ENCODE measurements around the gene NTM.

GRCh38 chr11:131710511-131710910 is 340.1 kb downstream of the NTM start:
- TF ChIP-seq, protein P1, sequence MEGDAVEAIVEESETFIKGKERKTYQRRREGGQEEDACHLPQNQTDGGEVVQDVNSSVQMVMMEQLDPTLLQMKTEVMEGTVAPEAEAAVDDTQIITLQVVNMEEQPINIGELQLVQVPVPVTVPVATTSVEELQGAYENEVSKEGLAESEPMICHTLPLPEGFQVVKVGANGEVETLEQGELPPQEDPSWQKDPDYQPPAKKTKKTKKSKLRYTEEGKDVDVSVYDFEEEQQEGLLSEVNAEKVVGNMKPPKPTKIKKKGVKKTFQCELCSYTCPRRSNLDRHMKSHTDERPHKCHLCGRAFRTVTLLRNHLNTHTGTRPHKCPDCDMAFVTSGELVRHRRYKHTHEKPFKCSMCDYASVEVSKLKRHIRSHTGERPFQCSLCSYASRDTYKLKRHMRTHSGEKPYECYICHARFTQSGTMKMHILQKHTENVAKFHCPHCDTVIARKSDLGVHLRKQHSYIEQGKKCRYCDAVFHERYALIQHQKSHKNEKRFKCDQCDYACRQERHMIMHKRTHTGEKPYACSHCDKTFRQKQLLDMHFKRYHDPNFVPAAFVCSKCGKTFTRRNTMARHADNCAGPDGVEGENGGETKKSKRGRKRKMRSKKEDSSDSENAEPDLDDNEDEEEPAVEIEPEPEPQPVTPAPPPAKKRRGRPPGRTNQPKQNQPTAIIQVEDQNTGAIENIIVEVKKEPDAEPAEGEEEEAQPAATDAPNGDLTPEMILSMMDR (IDR thresholded peaks at IDR 0.05; ENCODE audit: low read length) = no peak
- TF ChIP-seq EZH2 (IDR thresholded peaks at IDR 0.05; ENCODE audit: borderline replicate concordance, low read length) = no peak

Measured in OCI-LY1 (cell line).